ENCODE results near the gene PRAF2.

The PRAF2 gene

DNA sequence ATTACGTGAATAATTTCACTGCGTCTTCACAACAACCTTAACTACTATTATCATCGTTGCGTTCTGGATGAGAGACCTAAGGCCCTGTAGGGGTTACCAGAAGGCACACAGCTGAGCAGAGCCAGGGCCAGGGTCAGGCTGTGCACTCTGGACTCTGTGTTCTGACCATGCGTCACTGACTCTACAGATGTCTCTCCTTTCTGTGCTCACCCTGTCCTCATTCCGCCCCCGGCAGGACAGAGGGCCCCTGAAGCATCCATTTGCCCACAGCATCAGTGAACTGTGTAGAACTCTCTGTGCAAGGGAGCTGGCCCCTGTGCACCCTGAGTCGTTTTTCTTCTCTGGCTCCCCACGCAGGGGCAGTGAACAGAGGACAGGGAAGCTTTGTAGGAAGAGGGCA lies 28.4 kb upstream of the PRAF2 start:
- no peaks in the 10 kb centered on the region for H3K36me3 ChIP-seq (ENCODE audit: control insufficient read depth, insufficient read depth, low read length)
- H3K4me1 ChIP-seq (ENCODE audit: control insufficient read depth, insufficient read depth, low read length): no peaks in the 10 kb centered on the region
- H3K27me3 ChIP-seq (ENCODE audit: control insufficient read depth, insufficient read depth, low read length): no peaks in the 10 kb centered on the region
- H3K9me3 ChIP-seq (ENCODE audit: control insufficient read depth, low read length): no peaks in the 10 kb centered on the region
- H3K4me3 ChIP-seq (ENCODE audit: low read length): no peak overlapping the region
- no peak overlapping the region for H3K9ac ChIP-seq (ENCODE audit: low read length)

DNA sequence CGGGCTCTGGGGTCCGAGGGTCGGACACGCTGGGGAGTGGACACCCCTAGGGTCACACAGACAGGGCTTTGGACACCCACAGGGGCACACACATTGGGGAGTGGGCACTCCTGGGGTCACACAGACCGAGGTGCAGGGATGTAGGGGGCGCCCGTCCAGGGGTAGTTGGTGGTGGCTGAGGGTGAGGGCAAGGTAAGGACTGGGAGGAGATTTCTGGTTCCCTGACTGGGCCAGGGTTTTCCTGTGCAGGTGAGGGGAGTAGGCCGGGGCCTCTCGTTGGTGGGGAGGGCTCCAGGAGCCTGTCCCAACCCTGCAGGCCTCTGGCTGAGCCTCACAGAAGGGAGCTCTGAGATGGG lies 27.8 kb upstream of the PRAF2 start:
- H3K36me3 ChIP-seq (ENCODE audit: control insufficient read depth, insufficient read depth, low read length): no peaks in the 10 kb centered on the region
- H3K9ac ChIP-seq (ENCODE audit: low read length): peak overlapping the region; percentile 53
- H3K4me3 ChIP-seq (ENCODE audit: low read length): no peak overlapping the region
- H3K9me3 ChIP-seq (ENCODE audit: control insufficient read depth, low read length): no peaks in the 10 kb centered on the region
- no peaks in the 10 kb centered on the region for H3K27me3 ChIP-seq (ENCODE audit: control insufficient read depth, insufficient read depth, low read length)
- H3K4me1 ChIP-seq (ENCODE audit: control insufficient read depth, insufficient read depth, low read length): no peaks in the 10 kb centered on the region

DNA sequence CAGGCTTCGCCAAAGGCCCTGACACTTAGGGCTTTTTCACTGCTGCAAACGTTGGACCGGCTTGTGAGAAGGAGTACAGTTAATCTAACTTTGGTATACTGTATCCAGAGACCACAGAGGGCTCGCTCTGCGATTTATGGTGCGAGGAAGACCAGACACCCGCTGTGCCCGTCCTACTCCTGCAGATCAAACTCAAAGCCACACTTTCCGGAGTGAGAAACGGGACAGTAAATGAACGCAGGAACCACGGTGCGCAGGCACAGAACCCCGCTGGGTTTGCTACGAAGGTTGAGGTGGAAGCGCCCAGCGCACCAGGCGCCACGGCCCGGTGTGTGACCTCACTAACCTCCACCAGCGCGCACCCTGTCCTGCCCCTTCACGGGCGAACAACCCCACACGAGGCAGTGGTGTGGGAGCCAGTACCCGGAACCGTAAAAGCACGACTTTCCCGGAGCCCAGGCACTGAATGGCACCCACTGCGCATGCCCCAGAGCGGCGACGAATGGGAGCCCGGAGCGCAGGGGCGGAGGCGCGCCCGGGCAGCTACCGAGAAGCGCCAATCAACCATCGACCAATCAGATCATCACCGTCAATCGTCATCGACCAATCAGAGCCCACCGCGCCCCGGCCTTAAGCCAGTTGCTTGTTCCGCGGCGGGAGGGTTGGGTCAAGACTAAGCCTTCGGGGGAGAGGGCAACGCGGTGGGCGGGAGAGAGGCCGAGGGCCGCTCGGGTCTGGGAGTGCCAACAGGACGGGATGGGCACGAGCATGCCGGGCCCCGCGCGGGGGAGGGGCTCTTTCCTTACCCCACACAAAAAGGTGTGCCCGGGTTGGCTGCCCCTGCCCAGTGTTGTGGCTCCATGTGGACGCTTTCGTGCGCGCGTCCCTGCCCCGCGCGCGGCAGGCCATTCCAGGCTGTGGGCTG lies 27.2 kb upstream of the PRAF2 start:
- Histone ChIP-seq H3K9ac (ENCODE audit: low read length) (peak overlapping the region; percentile 71), H3K27me3 (ENCODE audit: control insufficient read depth, insufficient read depth, low read length) (no peaks in the 10 kb centered on the region), H3K9me3 (ENCODE audit: control insufficient read depth, low read length) (no peaks in the 10 kb centered on the region), H3K4me3 (ENCODE audit: low read length) (peak overlapping the region; percentile 66), H3K4me1 (ENCODE audit: control insufficient read depth, insufficient read depth, low read length) (no peaks in the 10 kb centered on the region), H3K36me3 (ENCODE audit: control insufficient read depth, insufficient read depth, low read length) (no peaks in the 10 kb centered on the region)

DNA sequence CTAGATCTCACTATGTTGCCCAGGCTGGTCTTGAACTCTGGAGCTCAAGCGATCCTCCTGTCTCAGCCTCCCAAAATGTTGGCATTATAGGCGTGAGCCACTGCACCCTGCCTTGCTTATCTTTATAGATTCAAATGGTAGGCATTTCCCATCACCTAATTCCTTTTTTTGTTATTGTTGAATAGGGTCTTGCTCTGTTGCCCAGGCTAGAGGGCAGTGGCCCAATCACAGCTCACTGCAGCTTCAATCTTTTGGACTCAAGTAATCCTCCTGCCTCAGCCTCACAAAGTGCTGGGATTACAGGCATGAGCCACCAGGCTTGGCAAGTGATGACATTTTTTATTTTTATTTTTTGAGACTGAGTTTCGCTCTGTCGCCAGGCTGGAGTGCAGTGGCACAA lies 22.6 kb upstream of the PRAF2 start:
- Histone ChIP-seq H3K27me3 (ENCODE audit: control insufficient read depth, insufficient read depth, low read length) (no peaks in the 10 kb centered on the region), H3K36me3 (ENCODE audit: control insufficient read depth, insufficient read depth, low read length) (no peaks in the 10 kb centered on the region), H3K4me1 (ENCODE audit: control insufficient read depth, insufficient read depth, low read length) (no peaks in the 10 kb centered on the region), H3K9ac (ENCODE audit: low read length) (no peak overlapping the region), H3K9me3 (ENCODE audit: control insufficient read depth, low read length) (no peaks in the 10 kb centered on the region), H3K4me3 (ENCODE audit: low read length) (no peak overlapping the region)

DNA sequence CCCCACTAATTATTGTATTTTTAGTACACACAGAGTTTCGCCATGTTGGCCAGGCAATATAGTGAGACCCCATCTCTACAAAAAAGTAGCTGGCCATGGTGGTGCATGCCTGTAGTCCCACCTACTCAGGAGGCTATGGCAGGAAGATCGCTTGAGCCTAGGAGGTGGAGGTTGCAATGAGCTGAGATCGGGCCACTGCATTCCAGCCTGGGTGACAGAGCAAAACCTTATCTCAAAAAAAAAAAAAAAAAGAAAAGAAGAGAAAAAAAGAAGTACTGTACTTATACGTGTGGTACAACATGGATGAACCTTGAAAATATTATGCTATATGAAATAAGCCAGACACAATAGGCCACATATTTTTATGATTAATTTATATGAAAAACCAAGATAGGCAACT lies 15.8 kb upstream of the PRAF2 start:
- no peak overlapping the region for H3K9ac ChIP-seq (ENCODE audit: low read length)
- no peaks in the 10 kb centered on the region for H3K36me3 ChIP-seq (ENCODE audit: control insufficient read depth, insufficient read depth, low read length)
- no peaks in the 10 kb centered on the region for H3K27me3 ChIP-seq (ENCODE audit: control insufficient read depth, insufficient read depth, low read length)
- no peak overlapping the region for H3K4me3 ChIP-seq (ENCODE audit: low read length)
- H3K4me1 ChIP-seq (ENCODE audit: control insufficient read depth, insufficient read depth, low read length): no peaks in the 10 kb centered on the region
- no peaks in the 10 kb centered on the region for H3K9me3 ChIP-seq (ENCODE audit: control insufficient read depth, low read length)

DNA sequence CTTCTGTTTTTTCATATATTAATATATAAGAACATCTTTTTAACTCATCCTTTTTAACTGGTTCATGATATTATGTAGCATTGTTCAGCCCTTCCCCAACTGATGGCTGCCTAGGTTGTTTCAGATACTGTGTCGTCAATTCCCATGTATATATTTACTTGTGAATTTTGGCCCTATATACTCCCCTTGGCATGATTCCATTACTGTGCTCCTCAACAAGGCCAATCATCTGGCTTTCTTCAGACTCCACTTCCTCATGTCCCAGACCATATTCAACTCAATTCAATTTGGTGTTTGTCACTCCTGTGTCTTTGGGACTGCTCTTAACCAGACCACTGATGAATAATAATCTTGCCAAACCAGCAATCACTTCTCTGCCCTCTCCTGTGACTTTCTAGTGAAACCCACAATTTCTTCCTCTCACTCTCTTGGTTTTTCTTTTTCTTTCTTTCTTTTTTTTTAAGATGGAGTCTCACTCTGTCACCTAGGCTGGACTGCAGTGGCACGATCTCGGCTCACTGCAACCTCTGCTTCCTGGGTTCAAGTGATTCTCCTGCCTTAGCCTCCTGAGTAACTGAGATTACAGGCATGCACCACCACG lies 8.6 kb upstream of the PRAF2 start:
- H3K27me3 ChIP-seq (ENCODE audit: control insufficient read depth, insufficient read depth, low read length): no peaks in the 10 kb centered on the region
- no peak overlapping the region for H3K4me3 ChIP-seq (ENCODE audit: low read length)
- no peak overlapping the region for H3K9ac ChIP-seq (ENCODE audit: low read length)
- H3K9me3 ChIP-seq (ENCODE audit: control insufficient read depth, low read length): no peaks in the 10 kb centered on the region
- H3K36me3 ChIP-seq (ENCODE audit: control insufficient read depth, insufficient read depth, low read length): no peaks in the 10 kb centered on the region
- peaks cover 7% of the 10 kb centered on the region for H3K4me1 ChIP-seq (ENCODE audit: control insufficient read depth, insufficient read depth, low read length)

DNA sequence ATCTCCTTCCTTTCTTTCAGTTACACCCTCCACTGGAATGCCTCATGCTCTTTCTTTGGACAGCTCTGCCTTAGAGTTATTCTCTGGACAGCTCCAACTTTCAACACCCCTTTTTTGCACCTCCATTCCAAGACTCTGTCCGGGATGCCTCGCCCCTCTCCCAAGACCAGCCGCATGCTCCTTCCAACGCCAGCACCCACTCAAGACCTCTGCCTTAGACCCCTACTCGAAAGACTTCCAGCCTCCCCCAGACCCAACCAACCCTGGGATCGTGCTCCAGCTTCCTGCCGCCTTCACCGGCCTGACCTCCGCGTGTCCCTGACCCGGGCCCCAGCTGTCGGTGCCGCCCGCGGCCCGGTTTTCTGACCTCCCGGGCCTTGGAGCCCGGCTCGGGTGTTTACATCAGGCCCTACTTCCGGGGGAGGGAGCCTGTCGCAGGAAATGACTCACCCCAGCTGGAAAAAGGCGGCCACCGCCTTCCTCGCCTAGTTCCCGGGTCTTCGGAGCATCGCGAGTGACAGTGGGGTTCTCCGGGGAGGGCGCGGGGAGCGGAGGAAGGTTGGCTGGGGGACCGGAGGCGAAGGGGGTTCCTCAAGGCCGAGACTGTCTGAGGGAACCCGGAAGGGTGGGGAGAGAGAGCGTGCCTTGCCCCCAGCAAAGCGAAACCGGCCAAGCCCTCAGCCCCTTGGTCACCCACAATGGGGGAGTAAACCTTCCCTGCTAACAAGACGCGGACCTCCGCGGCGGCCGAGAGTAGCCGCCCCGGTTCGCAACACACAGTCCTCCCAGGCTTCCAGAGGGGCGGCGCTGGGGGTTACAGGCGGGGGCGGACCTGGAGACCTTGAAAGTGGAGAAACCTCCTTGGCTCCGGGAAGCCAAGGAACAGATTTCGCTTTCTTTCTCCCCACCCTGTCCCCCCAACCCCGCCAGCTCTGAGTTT lies 6.0 kb upstream of the PRAF2 start, which contains the start of gene WDR45:
Gene WDR45 (minus strand): TSS at position 399 of the 940 bp plus-strand sequence. CDS start 1,792 bp downstream, outside the sequence.
- Histone ChIP-seq H3K36me3 (ENCODE audit: control insufficient read depth, insufficient read depth, low read length) (no peaks in the 10 kb centered on the region), H3K4me3 (ENCODE audit: low read length) (peak within 1 kb of the TSS; percentile 82), H3K4me1 (ENCODE audit: control insufficient read depth, insufficient read depth, low read length) (peaks cover 7% of the 10 kb centered on the region), H3K9ac (ENCODE audit: low read length) (peak within 1 kb of the TSS; percentile 94), H3K9me3 (ENCODE audit: control insufficient read depth, low read length) (no peaks in the 10 kb centered on the region), H3K27me3 (ENCODE audit: control insufficient read depth, insufficient read depth, low read length) (no peaks in the 10 kb centered on the region)

DNA sequence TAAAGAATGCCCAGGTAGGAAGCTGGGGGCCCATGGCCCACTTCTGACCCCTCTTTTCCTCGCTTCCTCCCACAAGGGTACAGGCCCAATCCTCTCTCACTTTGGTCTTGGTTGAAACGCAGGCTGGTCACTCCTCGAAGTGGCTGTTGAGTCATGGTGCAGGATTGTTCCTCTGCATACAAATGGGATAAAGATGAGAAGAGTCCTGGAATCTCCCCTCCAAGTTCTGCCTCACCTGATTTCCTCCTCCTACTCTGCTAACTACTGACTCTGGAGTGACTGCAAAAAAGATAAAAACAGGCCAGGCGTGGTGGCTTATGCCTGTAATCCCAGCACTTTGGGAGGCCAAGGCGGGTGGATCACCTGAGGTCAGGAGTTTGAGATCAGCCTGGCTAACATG lies 4.1 kb upstream of the PRAF2 start:
- Histone ChIP-seq H3K4me3 (ENCODE audit: low read length) (no peak overlapping the region), H3K9ac (ENCODE audit: low read length) (no peak overlapping the region), H3K36me3 (ENCODE audit: control insufficient read depth, insufficient read depth, low read length) (no peaks in the 10 kb centered on the region), H3K4me1 (ENCODE audit: control insufficient read depth, insufficient read depth, low read length) (peaks cover 16% of the 10 kb centered on the region), H3K27me3 (ENCODE audit: control insufficient read depth, insufficient read depth, low read length) (no peaks in the 10 kb centered on the region), H3K9me3 (ENCODE audit: control insufficient read depth, low read length) (no peaks in the 10 kb centered on the region)

DNA sequence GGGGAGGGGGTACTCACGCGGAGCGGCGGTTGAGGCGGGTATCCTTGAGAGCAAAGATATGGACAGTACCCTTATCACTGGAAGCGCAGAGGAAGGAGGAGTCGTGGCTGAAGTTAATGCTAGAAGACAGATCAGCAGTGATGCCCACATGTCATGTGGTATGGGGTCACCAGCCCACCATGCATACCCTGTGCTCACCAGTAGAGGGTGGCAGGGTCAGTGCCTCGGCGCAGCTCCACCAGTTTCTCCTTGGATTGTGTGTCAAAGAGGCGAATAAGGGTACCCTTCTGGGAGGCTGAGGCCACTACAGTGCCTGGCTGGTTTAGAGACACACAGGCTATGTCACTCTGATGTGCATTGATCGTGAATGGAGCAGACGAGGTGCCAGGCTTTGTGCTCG lies 1.5 kb upstream of the PRAF2 start:
- H3K4me3 ChIP-seq (ENCODE audit: low read length): no peak overlapping the region
- H3K9ac ChIP-seq (ENCODE audit: low read length): no peak overlapping the region
- no peaks in the 10 kb centered on the region for H3K36me3 ChIP-seq (ENCODE audit: control insufficient read depth, insufficient read depth, low read length)
- no peaks in the 10 kb centered on the region for H3K27me3 ChIP-seq (ENCODE audit: control insufficient read depth, insufficient read depth, low read length)
- no peaks in the 10 kb centered on the region for H3K9me3 ChIP-seq (ENCODE audit: control insufficient read depth, low read length)
- H3K4me1 ChIP-seq (ENCODE audit: control insufficient read depth, insufficient read depth, low read length): peaks cover 25% of the 10 kb centered on the region

DNA sequence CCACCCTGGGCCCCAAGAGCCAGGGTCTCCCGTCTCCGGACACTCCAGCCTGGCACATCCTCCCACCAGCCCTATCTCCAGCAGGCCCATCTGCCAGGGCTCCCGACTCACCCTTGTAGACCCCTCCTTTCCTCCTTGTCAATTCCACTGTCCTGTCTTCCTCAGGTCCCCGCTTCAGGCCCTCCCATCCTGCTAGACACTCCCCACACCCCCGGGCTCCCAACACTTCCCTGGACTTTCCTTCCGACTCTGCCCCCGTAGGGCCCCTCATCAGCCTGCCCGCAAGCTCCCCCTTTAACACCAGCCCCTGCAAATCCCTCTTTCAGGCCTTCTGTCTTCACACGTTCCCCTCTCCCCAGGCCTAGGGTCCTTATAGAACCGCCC lies 1.1 kb downstream of the PRAF2 start:
- no peaks in the 10 kb centered on the region for H3K27me3 ChIP-seq (ENCODE audit: control insufficient read depth, insufficient read depth, low read length)
- H3K4me3 ChIP-seq (ENCODE audit: low read length): no peak overlapping the region
- H3K36me3 ChIP-seq (ENCODE audit: control insufficient read depth, insufficient read depth, low read length): no peaks in the 10 kb centered on the region
- H3K9ac ChIP-seq (ENCODE audit: low read length): peak overlapping the region; percentile 8
- no peaks in the 10 kb centered on the region for H3K9me3 ChIP-seq (ENCODE audit: control insufficient read depth, low read length)
- H3K4me1 ChIP-seq (ENCODE audit: control insufficient read depth, insufficient read depth, low read length): peaks cover 18% of the 10 kb centered on the region

DNA sequence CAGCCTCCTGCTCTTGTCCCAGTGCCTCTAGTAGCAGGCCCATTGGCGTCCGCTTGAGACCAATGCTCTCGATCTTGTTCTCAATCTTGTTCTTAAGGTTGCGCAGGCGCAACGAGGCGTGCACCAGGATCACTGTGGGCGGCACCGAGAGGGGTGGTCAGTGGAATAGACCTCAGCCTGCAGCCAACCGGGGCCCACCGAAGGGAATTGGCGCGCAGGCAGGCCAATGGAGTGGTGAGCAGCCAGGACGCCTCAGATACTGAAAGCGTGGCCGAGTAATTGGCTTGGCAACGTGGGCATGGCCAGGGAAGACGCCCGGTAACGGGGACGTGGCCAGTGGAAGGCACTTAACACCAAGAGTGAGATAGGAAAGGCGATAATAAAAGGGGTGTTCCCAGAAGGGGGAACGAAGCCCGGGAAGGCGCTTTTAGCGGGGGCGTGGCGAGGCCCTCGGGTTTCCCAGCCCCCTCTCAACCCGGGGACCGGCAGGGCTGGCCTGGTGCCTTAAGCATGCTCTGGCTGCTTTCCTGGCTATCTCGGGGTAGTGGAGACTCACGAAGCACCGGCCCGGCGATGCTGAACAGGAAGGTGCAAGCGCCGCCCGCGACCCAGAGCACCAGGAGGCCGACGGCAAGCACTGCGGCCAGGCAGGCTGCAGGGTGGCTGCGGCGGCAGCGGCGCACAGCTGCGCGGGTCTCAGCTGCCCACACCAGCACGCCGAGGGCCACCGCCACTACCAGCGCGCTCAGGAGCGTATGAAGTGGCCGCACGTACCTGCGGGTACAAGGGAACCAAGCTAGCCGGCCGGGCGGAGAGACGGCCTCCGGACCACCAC lies 1.7 kb downstream of the PRAF2 start:
- peaks cover 18% of the 10 kb centered on the region for H3K4me1 ChIP-seq (ENCODE audit: control insufficient read depth, insufficient read depth, low read length)
- H3K27me3 ChIP-seq (ENCODE audit: control insufficient read depth, insufficient read depth, low read length): no peaks in the 10 kb centered on the region
- H3K4me3 ChIP-seq (ENCODE audit: low read length): no peak overlapping the region
- no peaks in the 10 kb centered on the region for H3K36me3 ChIP-seq (ENCODE audit: control insufficient read depth, insufficient read depth, low read length)
- peak overlapping the region; percentile 8 for H3K9ac ChIP-seq (ENCODE audit: low read length)
- H3K9me3 ChIP-seq (ENCODE audit: control insufficient read depth, low read length): no peaks in the 10 kb centered on the region
